Natural killer cell (primary cell): ENCODE measurements around the gene CTNNA3. TPM values are rescaled to one million over a fixed set of nuclear protein-coding genes. Genes with fewer than 3 reads are reported as not detected.

Experiments
- ATAC-seq, 3 donors: fragments of 150-1000 bp in 2 of 3; fragments of 200-7000 bp in 1 of 3; cut with Tn5 transposase; 1 replicate in 1 of 3; 2 replicates in 2 of 3; pipeline ENCODE4 v1.10.0; 2021; ENCODE audit warnings: mild to moderate bottlenecking in 2 of 3, moderate library complexity in 2 of 3
- DNase-seq, 2 donors: peaks; one replicate each; pipeline versions ENCODE4 v3.0.0 to v3.0.0-alpha.2; 2013 to 2021; ENCODE audit warnings: mixed read lengths in 1 of 2
- H3K27ac ChIP-seq: one replicate; pipeline ENCODE4 v1.5.1; 2013; ENCODE audit warnings: mild to moderate bottlenecking, low read length
- H3K27me3 ChIP-seq: one replicate; pipeline ENCODE4 v1.6.1; 2013; ENCODE audit warnings: low read length; ENCODE audit not compliant: control insufficient read depth, insufficient read depth
- H3K36me3 ChIP-seq: one replicate; pipeline ENCODE4 v1.6.1; 2013; ENCODE audit warnings: low read length; ENCODE audit not compliant: control insufficient read depth, insufficient read depth
- H3K4me1 ChIP-seq: one replicate; pipeline ENCODE4 v1.6.1; 2013; ENCODE audit warnings: low read length; ENCODE audit not compliant: control insufficient read depth, insufficient read depth
- H3K4me3 ChIP-seq: one replicate; pipeline ENCODE4 v1.5.1; 2013; ENCODE audit warnings: low read length
- H3K9me3 ChIP-seq: one replicate; pipeline ENCODE4 v1.6.1; 2013; ENCODE audit warnings: low read length; ENCODE audit not compliant: control insufficient read depth, insufficient read depth
- H3K27ac Mint-ChIP-seq, 2 donors: one replicate each; pipeline ENCODE4 v1.8.0; 2022; ENCODE audit warnings: mild to moderate bottlenecking in 2 of 2, mixed read lengths in 2 of 2, moderate library complexity in 1 of 2
- H3K27me3 Mint-ChIP-seq, 2 donors: one replicate each; pipeline ENCODE4 v1.8.0; 2022; ENCODE audit warnings: low read depth in 2 of 2, mixed read lengths in 2 of 2
- H3K36me3 Mint-ChIP-seq: one replicate; pipeline ENCODE4 v1.8.0; 2022; ENCODE audit warnings: mixed read lengths
- H3K4me1 Mint-ChIP-seq, 2 donors: one replicate each; pipeline ENCODE4 v1.8.0; 2022; ENCODE audit warnings: mixed read lengths in 2 of 2
- H3K4me3 Mint-ChIP-seq: one replicate; pipeline ENCODE4 v1.8.0; 2022; ENCODE audit warnings: mild to moderate bottlenecking, moderate library complexity, mixed read lengths
- H3K9me3 Mint-ChIP-seq, 2 donors: one replicate each; pipeline ENCODE4 v1.8.0; 2022; ENCODE audit warnings: mixed read lengths in 2 of 2
- WGBS: methylation state at CpG from one replicate; pipeline ENCODE4 v1.1.7; 2013; ENCODE audit warnings: missing lambda C conversion rate; ENCODE audit not compliant: insufficient coverage; 5-methylcytosine and 5-hydroxymethylcytosine counted together
- intact Hi-C: fragments of 100-400 bp; cut with micrococcal nuclease; formaldehyde crosslinking; loops from one replicate; pipeline ENCODE4 v1.14.2; 2022
- total RNA-seq, 4 donors: library from RNA; stranded (reverse); fragments of 120-200 nt in 1 of 4; gene quantifications; one replicate each; pipeline versions ENCODE4 v1.2.3 to v1.2.4, GENCODE V29; 2013 to 2022
- TF ChIP-seq, protein P1 (sequence below): fragments of 200-600 bp; IDR thresholded peaks from one replicate; pipeline ENCODE4 v1.8.0; 2022; ENCODE audit warnings: antibody characterized with exemption

Gene CTNNA3
- total RNA-seq, 3 donors from 2014 or later (not counting 1 experiment from before 2014, with no cell fraction given), result not detected

DNA sequence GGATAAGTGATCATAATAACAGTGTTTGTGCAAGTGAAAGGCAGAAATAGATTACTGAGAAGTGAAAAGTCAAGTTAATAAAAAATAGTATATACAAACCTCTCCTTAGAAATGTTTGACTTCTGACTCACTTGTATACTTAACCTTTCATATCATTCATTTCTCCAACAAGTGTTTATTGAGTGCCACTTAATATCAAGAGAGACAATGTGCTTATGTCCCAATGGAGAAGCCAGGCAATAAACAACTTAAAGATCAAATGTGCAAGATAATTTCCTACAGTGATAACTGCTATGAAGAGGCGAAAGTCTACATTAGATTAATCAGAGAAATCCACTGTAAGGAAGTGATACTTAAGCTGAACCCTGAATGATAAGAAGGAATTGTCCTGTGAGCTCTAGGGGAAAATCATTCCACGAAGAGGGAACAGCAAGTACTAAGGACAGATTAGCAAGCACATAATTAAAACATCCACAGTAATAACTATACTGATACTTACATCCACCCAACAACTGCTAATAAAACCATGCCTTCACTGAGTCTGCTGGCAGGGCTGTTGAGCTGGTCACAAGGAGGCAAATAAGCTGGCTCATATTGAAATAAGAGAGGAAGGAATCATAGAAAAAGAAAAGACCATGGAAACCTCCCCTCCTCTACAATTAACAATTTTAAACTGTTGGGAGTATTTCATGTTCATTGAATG is 203.5 kb downstream of the CTNNA3 start:
- Histone ChIP-seq H3K36me3 (no peaks in the 10 kb centered on the region), H3K4me3 (no peak overlapping the region), H3K27ac (no peak overlapping the region), H3K27me3 (no peaks in the 10 kb centered on the region), H3K9me3 (no peaks in the 10 kb centered on the region), H3K4me1 (no peaks in the 10 kb centered on the region)
- H3K27ac Mint-ChIP-seq, result no peak overlapping the region
- TF ChIP-seq, protein P1, sequence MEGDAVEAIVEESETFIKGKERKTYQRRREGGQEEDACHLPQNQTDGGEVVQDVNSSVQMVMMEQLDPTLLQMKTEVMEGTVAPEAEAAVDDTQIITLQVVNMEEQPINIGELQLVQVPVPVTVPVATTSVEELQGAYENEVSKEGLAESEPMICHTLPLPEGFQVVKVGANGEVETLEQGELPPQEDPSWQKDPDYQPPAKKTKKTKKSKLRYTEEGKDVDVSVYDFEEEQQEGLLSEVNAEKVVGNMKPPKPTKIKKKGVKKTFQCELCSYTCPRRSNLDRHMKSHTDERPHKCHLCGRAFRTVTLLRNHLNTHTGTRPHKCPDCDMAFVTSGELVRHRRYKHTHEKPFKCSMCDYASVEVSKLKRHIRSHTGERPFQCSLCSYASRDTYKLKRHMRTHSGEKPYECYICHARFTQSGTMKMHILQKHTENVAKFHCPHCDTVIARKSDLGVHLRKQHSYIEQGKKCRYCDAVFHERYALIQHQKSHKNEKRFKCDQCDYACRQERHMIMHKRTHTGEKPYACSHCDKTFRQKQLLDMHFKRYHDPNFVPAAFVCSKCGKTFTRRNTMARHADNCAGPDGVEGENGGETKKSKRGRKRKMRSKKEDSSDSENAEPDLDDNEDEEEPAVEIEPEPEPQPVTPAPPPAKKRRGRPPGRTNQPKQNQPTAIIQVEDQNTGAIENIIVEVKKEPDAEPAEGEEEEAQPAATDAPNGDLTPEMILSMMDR, result no peak
- no peak overlapping the region for H3K4me3 Mint-ChIP-seq
- no peaks in the 10 kb centered on the region for H3K4me1 Mint-ChIP-seq
- WGBS, result 88% methylated on average over 2 of the region's 2 CpGs
- peaks cover 0 to 4% of the 10 kb centered on the region in 2 donors for H3K9me3 Mint-ChIP-seq
- no peaks in the 10 kb centered on the region for H3K36me3 Mint-ChIP-seq
- no peak for ATAC-seq
- intact Hi-C loops, result no loop called here
- H3K27me3 Mint-ChIP-seq, result no peaks in the 10 kb centered on the region
- no peak for DNase-seq

DNA sequence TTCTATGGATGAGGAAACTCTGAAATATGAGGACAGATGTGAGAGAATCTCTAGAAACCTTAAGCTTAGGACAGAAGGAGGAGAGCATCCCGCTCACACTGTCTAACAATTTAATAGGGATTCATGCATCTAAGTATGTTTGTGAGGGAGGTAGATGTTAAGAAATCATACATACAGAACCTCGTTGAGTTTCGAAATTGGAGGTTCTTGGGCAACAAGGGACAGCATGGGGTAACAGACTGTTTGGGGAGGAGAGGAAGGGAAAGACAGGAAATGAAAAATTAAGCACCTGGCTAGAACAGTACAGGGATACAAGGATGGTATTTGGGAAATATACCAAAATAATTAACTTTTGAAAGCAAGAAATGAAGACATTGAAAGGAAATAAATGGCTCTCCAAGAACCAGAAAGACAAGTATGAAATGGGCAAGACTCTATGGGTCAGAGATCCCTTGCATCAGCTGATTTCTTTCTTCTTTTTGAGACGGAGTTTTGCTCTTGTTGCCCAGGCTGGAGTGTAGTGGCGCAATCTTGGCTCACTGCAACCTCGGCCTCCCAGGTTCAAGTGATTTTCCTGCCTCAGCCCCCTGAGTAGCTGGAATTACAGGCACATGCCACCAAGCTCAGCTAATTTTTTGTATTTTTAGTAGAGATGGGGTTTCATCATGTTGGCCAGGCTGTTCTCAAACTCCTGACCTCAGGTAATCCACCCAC is 207.9 kb downstream of the CTNNA3 start:
- H3K27ac ChIP-seq, result no peak overlapping the region
- no peak overlapping the region for H3K4me3 ChIP-seq
- no peaks in the 10 kb centered on the region for H3K27me3 Mint-ChIP-seq
- H3K36me3 ChIP-seq, result no peaks in the 10 kb centered on the region
- WGBS, result 88% methylated on average over 6 of the region's 6 CpGs
- no peaks in the 10 kb centered on the region for H3K9me3 ChIP-seq
- H3K4me3 Mint-ChIP-seq, result no peak overlapping the region
- TF ChIP-seq, protein P1, result no peak
- DNase-seq (no peak), ATAC-seq (no peak)
- intact Hi-C loops, result no loop called here
- H3K36me3 Mint-ChIP-seq, result no peaks in the 10 kb centered on the region
- H3K9me3 Mint-ChIP-seq, result peaks cover 0 to 2% of the 10 kb centered on the region in 2 donors
- no peaks in the 10 kb centered on the region for H3K4me1 ChIP-seq
- H3K4me1 Mint-ChIP-seq, result no peaks in the 10 kb centered on the region
- no peaks in the 10 kb centered on the region for H3K27me3 ChIP-seq
- H3K27ac Mint-ChIP-seq, result no peak overlapping the region

DNA sequence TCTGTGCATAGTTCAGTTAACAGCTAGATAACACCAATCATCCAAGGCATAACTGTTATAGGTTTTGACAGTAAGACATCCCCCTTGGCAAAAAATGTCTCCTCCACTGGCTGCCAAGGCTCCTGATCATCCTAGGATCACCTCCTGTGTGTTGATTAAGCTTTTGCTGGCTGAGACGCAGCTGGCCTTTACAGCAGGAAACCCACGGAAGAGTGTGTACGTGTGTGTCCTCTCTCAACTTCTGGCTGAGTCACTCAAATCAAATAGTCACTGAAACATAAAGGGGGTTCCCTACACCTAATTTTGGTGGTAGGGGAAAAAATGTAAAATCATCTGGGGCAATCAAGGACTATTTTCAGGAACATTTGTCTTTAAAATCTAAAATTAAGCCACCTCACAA is 208.8 kb downstream of the CTNNA3 start:
- WGBS, result 36% methylated on average over 3 of the region's 3 CpGs
- no peaks in the 10 kb centered on the region for H3K4me1 Mint-ChIP-seq
- H3K4me3 ChIP-seq, result no peak overlapping the region
- no peaks in the 10 kb centered on the region for H3K9me3 ChIP-seq
- no peaks in the 10 kb centered on the region for H3K36me3 Mint-ChIP-seq
- no peaks in the 10 kb centered on the region for H3K4me1 ChIP-seq
- H3K27ac ChIP-seq, result no peak overlapping the region
- DNase-seq (no peak), ATAC-seq (no peak)
- H3K9me3 Mint-ChIP-seq, result peaks cover 0 to 2% of the 10 kb centered on the region in 2 donors
- no peaks in the 10 kb centered on the region for H3K36me3 ChIP-seq
- no peak overlapping the region for H3K4me3 Mint-ChIP-seq
- TF ChIP-seq, protein P1, result no peak
- H3K27me3 Mint-ChIP-seq, result no peaks in the 10 kb centered on the region
- H3K27me3 ChIP-seq, result no peaks in the 10 kb centered on the region
- no peak overlapping the region for H3K27ac Mint-ChIP-seq
- intact Hi-C loops, result no loop called here
